Mesothelial cell of epicardium (in vitro differentiated cells): ENCODE results near the gene ADCY2. TPM values are rescaled to one million over a fixed set of nuclear protein-coding genes. Genes with fewer than 3 reads are reported as not detected.

Experiments
- DNase-seq, 2 experiments: peaks; one replicate each; pipeline ENCODE4 v3.0.0; 2021; ENCODE audit warnings: low spot score in 2 of 2; ENCODE audit not compliant: unreplicated experiment in 2 of 2
- H3K27ac Mint-ChIP-seq: 2 replicates; pipeline ENCODE4 v1.8.0; 2021; ENCODE audit warnings: mixed read lengths
- H3K27me3 Mint-ChIP-seq: 2 replicates; pipeline ENCODE4 v1.8.0; 2021; ENCODE audit warnings: low read depth, mixed read lengths
- H3K36me3 Mint-ChIP-seq: 2 replicates; pipeline ENCODE4 v1.8.0; 2021; ENCODE audit warnings: mixed read lengths
- H3K4me1 Mint-ChIP-seq: 2 replicates; pipeline ENCODE4 v1.8.0; 2021; ENCODE audit warnings: mixed read lengths
- H3K4me3 Mint-ChIP-seq: 2 replicates; pipeline ENCODE4 v1.8.0; 2021; ENCODE audit warnings: mild to moderate bottlenecking, moderate library complexity, mixed read lengths
- H3K9me3 Mint-ChIP-seq: 2 replicates; pipeline ENCODE4 v1.8.0; 2021; ENCODE audit warnings: mixed read lengths
- total RNA-seq: library from RNA; stranded (reverse); gene quantifications from 3 replicates; pipeline ENCODE4 v1.2.1, GENCODE V29; 2021
- TF ChIP-seq, protein P1 (sequence below): fragments of 200-600 bp; sonication (generic); IDR thresholded peaks from one replicate; pipeline ENCODE4 v1.5.0; 2021; ENCODE audit warnings: antibody characterized with exemption; ENCODE audit not compliant: unreplicated experiment

The ADCY2 gene
- total RNA-seq, 1 donor from 2014 or later = 3.0 TPM

- TF ChIP-seq, protein P1, sequence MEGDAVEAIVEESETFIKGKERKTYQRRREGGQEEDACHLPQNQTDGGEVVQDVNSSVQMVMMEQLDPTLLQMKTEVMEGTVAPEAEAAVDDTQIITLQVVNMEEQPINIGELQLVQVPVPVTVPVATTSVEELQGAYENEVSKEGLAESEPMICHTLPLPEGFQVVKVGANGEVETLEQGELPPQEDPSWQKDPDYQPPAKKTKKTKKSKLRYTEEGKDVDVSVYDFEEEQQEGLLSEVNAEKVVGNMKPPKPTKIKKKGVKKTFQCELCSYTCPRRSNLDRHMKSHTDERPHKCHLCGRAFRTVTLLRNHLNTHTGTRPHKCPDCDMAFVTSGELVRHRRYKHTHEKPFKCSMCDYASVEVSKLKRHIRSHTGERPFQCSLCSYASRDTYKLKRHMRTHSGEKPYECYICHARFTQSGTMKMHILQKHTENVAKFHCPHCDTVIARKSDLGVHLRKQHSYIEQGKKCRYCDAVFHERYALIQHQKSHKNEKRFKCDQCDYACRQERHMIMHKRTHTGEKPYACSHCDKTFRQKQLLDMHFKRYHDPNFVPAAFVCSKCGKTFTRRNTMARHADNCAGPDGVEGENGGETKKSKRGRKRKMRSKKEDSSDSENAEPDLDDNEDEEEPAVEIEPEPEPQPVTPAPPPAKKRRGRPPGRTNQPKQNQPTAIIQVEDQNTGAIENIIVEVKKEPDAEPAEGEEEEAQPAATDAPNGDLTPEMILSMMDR = no peak
- H3K27me3 Mint-ChIP-seq = no peaks in the 10 kb centered on the region
- H3K4me1 Mint-ChIP-seq = peaks cover 9% of the 10 kb centered on the region
- H3K9me3 Mint-ChIP-seq = no peaks in the 10 kb centered on the region
- H3K4me3 Mint-ChIP-seq = no peak overlapping the region
- no peaks in the 10 kb centered on the region for H3K36me3 Mint-ChIP-seq
- H3K27ac Mint-ChIP-seq = no peak overlapping the region
- no peak for DNase-seq
Observed at GRCh38 chr5:7728076-7728475, 332.1 kb downstream of the ADCY2 start.

GRCh38 chr5:7741415-7742065, 345.6 kb downstream of the ADCY2 start:
- TF ChIP-seq, protein P1 = no peak
- peaks cover 2% of the 10 kb centered on the region for H3K4me1 Mint-ChIP-seq
- H3K27me3 Mint-ChIP-seq = peaks cover 2% of the 10 kb centered on the region
- DNase-seq = no peak
- no peak overlapping the region for H3K27ac Mint-ChIP-seq
- no peaks in the 10 kb centered on the region for H3K36me3 Mint-ChIP-seq
- no peaks in the 10 kb centered on the region for H3K9me3 Mint-ChIP-seq
- no peak overlapping the region for H3K4me3 Mint-ChIP-seq

DNA sequence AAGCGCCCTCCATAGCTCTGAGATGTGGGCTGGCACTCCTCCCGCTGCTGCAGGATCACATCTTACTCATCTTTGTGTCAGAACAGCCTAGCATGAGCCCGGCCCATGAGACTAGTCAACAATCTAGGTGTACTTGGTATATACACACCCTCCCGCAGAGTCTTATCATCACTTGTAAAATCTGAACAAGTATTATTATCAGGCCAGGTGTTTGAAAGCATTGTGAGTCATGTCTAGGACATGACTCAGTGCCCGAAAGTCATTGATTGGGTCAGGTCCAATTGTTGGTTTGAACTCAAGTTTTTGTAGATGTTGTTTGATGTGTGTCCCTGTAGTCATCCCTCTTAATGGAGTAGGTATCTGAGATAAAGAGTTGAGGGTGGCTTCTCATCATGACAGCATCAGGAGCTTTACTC, 346.3 kb downstream of the ADCY2 start:
- H3K9me3 Mint-ChIP-seq = no peaks in the 10 kb centered on the region
- TF ChIP-seq, protein P1 = no peak

DNA sequence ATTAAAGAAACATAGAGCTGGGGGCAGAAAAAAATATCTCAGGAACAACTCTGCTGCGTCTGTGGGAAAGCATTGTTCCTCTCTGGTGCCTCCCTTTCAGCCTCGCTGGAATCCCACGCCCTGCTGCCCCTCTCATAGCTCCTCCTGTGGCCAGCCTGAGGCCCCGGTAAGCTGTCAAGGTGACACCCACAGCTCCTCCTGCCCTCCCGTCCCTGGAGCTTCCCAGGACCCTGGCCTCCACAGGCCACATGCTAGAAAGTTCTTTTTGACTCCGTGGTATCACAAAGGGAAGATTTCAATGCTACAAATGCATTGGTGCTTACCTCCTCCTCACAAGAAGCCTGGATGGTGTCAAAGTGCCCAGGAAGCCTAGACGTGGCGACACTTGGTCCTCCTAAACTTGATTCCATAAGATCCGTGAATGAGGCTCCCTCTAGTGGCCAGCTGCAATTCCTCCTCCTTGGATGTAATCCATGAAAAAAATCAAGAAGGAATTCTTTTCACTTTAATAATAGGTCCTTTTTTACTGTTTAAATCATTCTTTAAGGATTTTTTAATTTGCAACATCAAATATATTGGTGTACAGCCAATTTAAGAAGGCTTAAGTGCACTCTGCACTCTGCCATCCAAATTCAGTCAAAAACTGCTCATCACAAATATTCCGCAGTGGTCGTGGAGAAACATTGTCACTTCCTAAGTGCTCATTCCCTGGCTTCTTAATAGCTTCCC, 350.1 kb downstream of the ADCY2 start:
- peak; percentile 53 to 84 for DNase-seq
- H3K27me3 Mint-ChIP-seq = peaks cover 7% of the 10 kb centered on the region
- TF ChIP-seq, protein P1 = peak; percentile 96
- H3K4me3 Mint-ChIP-seq = no peak overlapping the region
- H3K27ac Mint-ChIP-seq = no peak overlapping the region
- no peaks in the 10 kb centered on the region for H3K36me3 Mint-ChIP-seq
- peaks cover 2% of the 10 kb centered on the region for H3K4me1 Mint-ChIP-seq
- H3K9me3 Mint-ChIP-seq = no peaks in the 10 kb centered on the region

More for the DNA sequence above, 346.3 kb downstream of the ADCY2 start:
- H3K36me3 Mint-ChIP-seq = no peaks in the 10 kb centered on the region
- no peak overlapping the region for H3K27ac Mint-ChIP-seq
- H3K27me3 Mint-ChIP-seq = peaks cover 2% of the 10 kb centered on the region
- DNase-seq = no peak
- no peak overlapping the region for H3K4me3 Mint-ChIP-seq
- peaks cover 2% of the 10 kb centered on the region for H3K4me1 Mint-ChIP-seq

GRCh38 chr5:7747728-7748127, 351.8 kb downstream of the ADCY2 start:
- Mint-ChIP-seq H3K36me3 (no peaks in the 10 kb centered on the region), H3K4me3 (no peak overlapping the region), H3K9me3 (no peaks in the 10 kb centered on the region), H3K27ac (no peak overlapping the region), H3K4me1 (peaks cover 2% of the 10 kb centered on the region), H3K27me3 (peaks cover 11% of the 10 kb centered on the region)
- TF ChIP-seq, protein P1 = no peak
- no peak for DNase-seq
